GM21576 (cell line): Measurements from ENCODE around the gene SLC22A9.
"Not testable (repeated sequence)": the region's sequence is repeated elsewhere in the genome, so short reads cannot be mapped to it uniquely, and the experiment has no call there.

Source experiments
- ATAC-seq: cut with Tn5 transposase; IDR thresholded peaks from one replicate; pipeline ENCODE4 v1.9.1; 2021; ENCODE audit warnings: mild to moderate bottlenecking, moderate library complexity; ENCODE audit not compliant: unreplicated experiment

The SLC22A9 gene

GRCh38 chr11:63369165-63369970, at the start of gene SLC22A9:
Gene SLC22A9 (plus strand): TSS chr11:63369785. CDS start chr11:63370057, 272 bp downstream.
- no peak for ATAC-seq

DNA sequence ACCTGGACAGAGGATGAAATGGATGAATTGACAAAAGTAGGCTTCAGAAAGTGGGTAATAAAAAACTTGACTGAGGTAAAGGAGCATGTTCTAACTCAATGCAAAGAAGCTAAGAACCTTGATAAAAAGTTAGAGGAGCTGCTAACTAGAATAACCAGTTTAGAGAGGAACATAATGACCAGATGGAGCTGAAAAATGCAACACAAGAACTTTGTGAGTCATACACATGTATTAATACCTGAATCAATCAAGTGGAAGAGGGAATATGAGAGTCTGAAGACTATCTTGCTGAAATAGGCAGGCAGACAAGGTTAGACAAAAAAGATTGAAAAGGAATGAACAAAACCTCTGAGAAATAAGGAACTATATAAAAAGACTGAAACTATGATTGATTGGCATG, 47.9 kb upstream of the SLC22A9 start:
- no peak for ATAC-seq

GRCh38 chr11:63335089-63335488, 34.5 kb upstream of the SLC22A9 start:
- ATAC-seq: not testable (repeated sequence)

DNA sequence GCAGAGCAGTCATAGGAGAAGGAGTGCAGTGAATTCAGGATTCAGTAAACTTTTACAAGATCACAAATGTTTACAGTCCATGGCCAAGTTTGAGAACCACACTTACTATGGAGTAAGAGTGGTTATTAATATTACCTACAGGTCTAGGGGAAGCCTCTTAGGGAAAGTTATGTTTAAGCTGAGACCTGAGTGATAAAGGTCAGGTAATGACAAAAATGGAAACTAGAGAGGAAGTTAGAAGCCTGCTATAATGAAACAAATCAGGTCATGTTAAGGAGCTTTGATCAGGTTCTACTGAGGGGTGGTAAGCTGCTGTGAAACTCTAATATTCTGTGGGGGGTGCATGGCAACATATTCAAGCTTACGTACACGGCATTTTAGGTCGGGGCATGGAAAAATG, 32.5 kb upstream of the SLC22A9 start:
- no peak for ATAC-seq

DNA sequence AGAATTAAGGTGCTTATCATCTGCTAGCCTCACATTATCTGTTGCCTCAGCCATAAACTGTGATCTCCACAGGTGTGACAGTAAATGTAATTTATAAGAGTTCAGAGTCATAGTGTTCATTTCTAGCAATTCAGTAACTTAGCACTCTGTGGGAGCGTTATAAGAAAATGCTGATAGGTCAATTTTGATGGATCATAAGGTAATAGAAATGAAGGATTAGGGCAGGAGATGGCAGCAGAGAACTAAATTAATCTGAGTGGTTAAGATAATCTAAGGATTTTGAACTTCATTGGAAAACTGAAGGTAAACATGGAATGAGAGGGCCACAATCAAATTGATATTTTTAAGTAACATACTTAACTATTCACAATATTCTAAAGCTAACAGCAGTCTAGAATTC, 26.5 kb upstream of the SLC22A9 start:
- ATAC-seq: no peak

- no peak for ATAC-seq
Observed at GRCh38 chr11:63352144-63352543, 17.4 kb upstream of the SLC22A9 start.

DNA sequence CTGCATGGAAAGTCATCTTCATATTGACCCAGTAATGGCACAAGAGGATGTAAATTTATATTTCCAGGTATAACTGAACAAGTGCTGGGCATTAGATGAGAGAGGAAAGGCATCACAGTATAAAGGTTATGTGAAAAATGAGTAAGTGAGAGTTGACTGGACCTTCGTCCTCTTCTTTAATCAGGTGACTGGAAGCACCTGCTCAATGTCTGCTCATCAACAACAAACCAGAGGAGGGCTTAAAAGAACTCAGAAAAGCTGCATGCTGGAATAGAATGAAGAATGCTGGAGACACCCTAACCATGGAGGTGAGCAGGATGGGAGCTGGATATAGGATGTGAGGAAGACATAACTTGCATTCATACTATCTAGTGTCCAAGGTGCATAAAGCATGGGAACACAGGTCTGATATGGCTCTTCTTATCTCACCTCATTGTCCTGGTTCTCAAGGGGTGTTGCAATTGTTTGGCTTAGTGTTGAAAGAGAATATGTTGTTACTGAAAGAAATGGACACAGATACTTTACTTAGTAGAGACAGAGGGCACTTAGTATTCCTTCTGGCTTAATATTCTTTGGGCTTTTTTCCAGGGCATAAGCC, 7.3 kb upstream of the SLC22A9 start:
- ATAC-seq: no peak

DNA sequence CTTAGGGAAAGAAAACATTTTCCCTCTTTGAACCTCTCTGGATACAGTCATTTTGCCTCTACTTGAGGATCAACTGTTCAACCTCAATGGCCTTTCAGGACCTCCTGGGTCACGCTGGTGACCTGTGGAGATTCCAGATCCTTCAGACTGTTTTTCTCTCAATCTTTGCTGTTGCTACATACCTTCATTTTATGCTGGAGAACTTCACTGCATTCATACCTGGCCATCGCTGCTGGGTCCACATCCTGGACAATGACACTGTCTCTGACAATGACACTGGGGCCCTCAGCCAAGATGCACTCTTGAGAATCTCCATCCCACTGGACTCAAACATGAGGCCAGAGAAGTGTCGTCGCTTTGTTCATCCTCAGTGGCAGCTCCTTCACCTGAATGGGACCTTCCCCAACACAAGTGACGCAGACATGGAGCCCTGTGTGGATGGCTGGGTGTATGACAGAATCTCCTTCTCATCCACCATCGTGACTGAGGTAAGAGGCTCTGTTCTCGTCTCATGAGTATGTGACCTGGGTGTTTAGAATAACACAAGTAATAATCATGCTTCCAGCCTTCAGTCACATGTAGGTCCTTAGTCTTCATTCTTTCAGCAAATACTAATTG, 495 bp downstream of the SLC22A9 start:
- no peak for ATAC-seq

DNA sequence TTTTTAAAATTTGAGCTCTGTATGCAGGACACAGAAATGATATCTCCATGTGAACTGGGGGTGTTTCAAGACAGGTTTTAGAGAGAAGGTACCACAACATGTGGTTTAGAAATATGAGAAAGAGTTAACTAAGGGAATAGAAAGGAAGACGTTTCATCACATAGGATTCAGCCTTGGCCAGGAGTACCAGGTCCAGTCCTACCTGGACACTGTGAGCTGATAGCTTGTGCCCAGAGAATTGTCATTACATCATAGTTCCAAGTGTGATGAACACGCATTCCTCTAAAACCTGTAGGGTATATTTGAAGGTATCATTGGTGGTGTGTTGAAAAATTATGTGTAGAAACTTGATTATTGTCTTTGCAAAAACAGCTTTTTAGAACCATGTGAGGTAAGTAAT, 1.8 kb downstream of the SLC22A9 start:
- ATAC-seq: no peak

DNA sequence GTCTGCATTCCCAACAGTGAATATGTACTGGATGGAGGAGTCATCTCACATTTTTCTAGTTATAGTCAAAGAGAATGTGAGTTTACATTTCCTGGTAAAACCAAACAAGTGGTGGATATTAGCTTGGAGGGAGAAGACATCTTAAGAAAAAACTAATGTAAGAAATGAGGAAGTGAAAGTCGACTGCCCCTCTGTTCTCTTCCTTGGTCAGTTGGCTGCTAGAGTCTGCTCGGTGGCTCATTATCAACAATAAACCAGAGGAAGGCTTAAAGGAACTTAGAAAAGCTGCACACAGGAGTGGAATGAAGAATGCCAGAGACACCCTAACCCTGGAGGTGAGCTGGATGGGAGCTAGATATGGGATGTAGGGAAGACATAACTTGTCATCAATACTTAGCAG, 5.8 kb downstream of the SLC22A9 start:
- ATAC-seq: no peak

- ATAC-seq: no peak
Observed at GRCh38 chr11:63380130-63380529, 10.5 kb downstream of the SLC22A9 start.

GRCh38 chr11:63395697-63396096, 26.1 kb downstream of the SLC22A9 start:
- no peak for ATAC-seq

GRCh38 chr11:63404161-63404935, 34.8 kb downstream of the SLC22A9 start:
- no peak for ATAC-seq

GRCh38 chr11:63405114-63405513, 35.5 kb downstream of the SLC22A9 start:
- ATAC-seq: no peak

GRCh38 chr11:63406458-63406857, 36.9 kb downstream of the SLC22A9 start:
- ATAC-seq: no peak

DNA sequence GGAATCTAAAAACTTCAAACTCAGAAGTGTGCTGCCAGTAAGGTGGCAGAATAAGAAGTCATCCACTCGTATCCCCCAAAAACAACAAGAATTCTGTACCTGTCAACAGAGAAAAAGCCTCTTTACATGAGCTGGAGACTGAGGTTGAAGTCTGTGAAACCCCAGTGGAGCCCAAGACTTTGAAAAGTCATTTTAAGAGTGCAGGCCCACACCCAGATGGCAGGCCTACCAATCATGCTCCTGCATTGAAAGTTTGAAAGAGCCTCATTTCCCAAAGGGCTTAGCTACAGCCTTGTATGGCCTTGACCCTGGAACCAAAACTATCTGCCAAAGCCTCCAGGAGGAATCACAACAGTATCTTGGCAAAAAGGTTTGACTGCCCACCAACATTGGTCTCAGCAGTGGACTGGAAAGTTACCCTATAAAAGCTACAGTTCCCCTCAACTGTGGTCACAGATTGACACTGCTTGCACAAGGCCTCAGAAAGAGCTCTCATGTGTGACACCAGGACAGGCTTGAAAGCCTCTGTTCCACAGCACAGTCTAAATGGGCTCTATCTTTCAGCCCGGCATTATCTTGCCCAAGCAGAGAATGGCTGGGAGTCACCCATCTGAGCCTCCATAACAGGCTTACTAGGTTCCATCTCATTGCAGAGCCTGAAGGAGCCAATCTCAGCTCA, 47.7 kb downstream of the SLC22A9 start:
- ATAC-seq: no peak

DNA sequence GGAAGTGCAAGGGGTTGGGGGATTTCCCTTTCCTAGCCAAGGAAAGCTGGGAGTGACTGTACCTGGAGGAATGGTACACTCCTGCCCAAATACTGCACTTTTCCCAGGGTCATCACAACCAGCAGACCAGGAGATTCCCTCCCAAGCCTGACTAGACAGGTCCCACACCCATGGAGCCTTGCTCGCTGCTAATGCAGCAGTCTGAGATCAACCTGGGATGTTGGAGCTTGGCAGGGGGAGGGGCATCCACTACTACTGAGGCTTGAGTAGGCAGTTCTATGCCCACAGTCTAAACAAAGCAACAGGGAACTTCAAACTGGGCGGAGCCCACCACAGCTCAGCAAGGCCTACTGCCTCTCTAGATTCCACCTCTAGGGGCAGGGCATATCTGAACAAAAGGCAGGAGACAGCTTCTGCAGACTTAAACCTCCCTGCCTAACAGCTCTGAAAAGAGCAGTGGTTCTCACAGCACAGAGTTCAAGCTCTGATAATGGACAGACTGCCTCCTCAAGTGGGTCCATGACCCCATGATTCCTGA, 58.5 kb downstream of the SLC22A9 start:
- no peak for ATAC-seq

- not testable (repeated sequence) for ATAC-seq
Observed at GRCh38 chr11:63430731-63431130, 61.1 kb downstream of the SLC22A9 start.

- ATAC-seq: not testable (repeated sequence)
Observed at GRCh38 chr11:63435351-63435750, 65.8 kb downstream of the SLC22A9 start.

DNA sequence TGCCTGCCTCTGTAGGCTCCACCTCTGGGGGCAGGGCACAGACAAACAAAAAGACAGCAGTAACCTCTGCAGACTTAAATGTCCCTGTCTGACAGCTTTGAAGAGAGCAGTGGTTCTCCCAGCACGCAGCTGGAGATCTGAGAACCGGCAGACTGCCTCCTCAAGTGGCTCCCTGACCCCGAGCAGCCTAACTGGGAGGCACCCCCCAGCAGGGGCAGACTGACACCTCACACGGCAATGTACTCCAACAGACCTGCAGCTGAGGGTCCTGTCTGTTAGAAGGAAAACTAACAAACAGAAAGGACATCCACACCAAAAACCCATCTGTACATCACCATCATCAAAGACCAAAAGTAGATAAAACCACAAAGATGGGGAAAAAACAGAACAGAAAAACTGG, 66.2 kb downstream of the SLC22A9 start:
- ATAC-seq: not testable (repeated sequence)
